Measurements from ENCODE around the gene ANO7. TPM values are rescaled to one million over a fixed set of nuclear protein-coding genes. Genes with fewer than 3 reads are reported as not detected.

The ANO7 gene
- total RNA-seq, 1 experiment from 2014 or later = 5.2 TPM

DNA sequence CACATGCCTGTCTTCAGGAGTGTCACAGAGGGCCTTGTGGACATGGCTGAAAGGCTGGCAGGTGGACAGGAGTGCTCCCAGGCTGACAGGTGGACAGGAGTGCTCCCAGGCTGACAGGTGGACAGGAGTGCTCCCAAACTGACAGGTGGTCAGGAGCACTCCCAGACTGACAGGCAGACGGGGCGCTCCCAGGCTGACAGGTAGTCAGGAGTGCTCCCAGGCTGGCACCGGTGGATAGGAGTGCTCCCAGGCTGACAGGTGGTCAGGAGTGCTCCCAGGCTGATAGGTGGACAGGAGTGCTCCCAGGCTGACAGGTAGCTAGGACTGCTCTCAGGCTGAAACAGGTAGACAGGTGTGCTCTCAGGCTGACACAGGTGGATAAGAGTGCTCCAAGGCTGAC, 16.6 kb downstream of the ANO7 start:
- H2BK5ac ChIP-seq (ENCODE audit: insufficient read length, low read length) = no peak overlapping the region

More for the DNA sequence above, 16.6 kb downstream of the ANO7 start:
- no peak overlapping the region for H3K14ac ChIP-seq (ENCODE audit: insufficient read depth, low read length)
- no peak overlapping the region for H3K56ac ChIP-seq (ENCODE audit: insufficient read length, low read depth, low read length)
- no peaks in the 10 kb centered on the region; a peak in 1 of 7 replicates for H3K36me3 Mint-ChIP-seq (ENCODE audit: insufficient read depth in 1 of 3, low read depth in 3 of 3)
- no peak overlapping the region for H4K5ac ChIP-seq (ENCODE audit: insufficient read length, low read depth, low read length)
- no peak overlapping the region for H4K91ac ChIP-seq (ENCODE audit: insufficient read length, low read depth, low read length)
- no peak overlapping the region for H3K27ac ChIP-seq (ENCODE audit: insufficient read length, low read depth, low read length)
- H3K27me3 Mint-ChIP-seq (ENCODE audit: low read depth) = no peaks in the 10 kb centered on the region; the same call in none of the 2 replicates
- no peak overlapping the region for H3K4ac ChIP-seq (ENCODE audit: low read depth, low read length)
- H4K8ac ChIP-seq (replicated peaks; ENCODE audit: insufficient read length, low read depth, low read length) = no peak overlapping the region
- H2BK15ac ChIP-seq (ENCODE audit: low read depth, low read length) = no peak overlapping the region
- TF ChIP-seq CTCF (conservative IDR thresholded peaks at IDR 0.05) = no peak
- no peak overlapping the region for H3K27ac Mint-ChIP-seq
- no peak overlapping the region for H2BK120ac ChIP-seq (ENCODE audit: low read depth, low read length, poor library complexity, severe bottlenecking)
- no peak overlapping the region for H3K9ac ChIP-seq (ENCODE audit: extremely low read depth, insufficient read length, low read length)
- H3K9me3 Mint-ChIP-seq = no peaks in the 10 kb centered on the region
- H3K18ac ChIP-seq (ENCODE audit: insufficient read length, low read depth, low read length) = no peak overlapping the region
- H4K20me1 ChIP-seq (ENCODE audit: control insufficient read depth, insufficient read depth, insufficient read length) = no peaks in the 10 kb centered on the region
- H3K23ac ChIP-seq (ENCODE audit: insufficient read length, low read depth, low read length) = no peak overlapping the region
- H3K9me3 ChIP-seq (ENCODE audit: control insufficient read depth, low read depth, low read length) = no peaks in the 10 kb centered on the region
- H2BK20ac ChIP-seq (ENCODE audit: low read depth, low read length, poor library complexity, severe bottlenecking) = no peak overlapping the region
- no peak overlapping the region for H2AK5ac ChIP-seq (ENCODE audit: insufficient read length, low read length)
- no peak overlapping the region for H3K4me3 Mint-ChIP-seq
- H2BK12ac ChIP-seq (ENCODE audit: insufficient read length, low read depth, low read length) = no peak overlapping the region
- H3K23me2 ChIP-seq (ENCODE audit: insufficient read length, low read depth, low read length, poor library complexity, severe bottlenecking) = no peaks in the 10 kb centered on the region
- H3K27me3 ChIP-seq (ENCODE audit: insufficient read depth, low read length) = no peaks in the 10 kb centered on the region
- no peaks in the 10 kb centered on the region for H3K4me1 ChIP-seq (ENCODE audit: insufficient read depth, low read length)
- no CpG with 5 or more reads among the region's 3 CpGs for WGBS (ENCODE audit: extremely low coverage, insufficient read length, low lambda C conversion rate)
- no peak for DNase-seq
- H3K79me2 ChIP-seq (ENCODE audit: insufficient read depth, low read length) = no peaks in the 10 kb centered on the region
- H3T11ph ChIP-seq (ENCODE audit: low read length) = no peak overlapping the region
- H3K4me1 Mint-ChIP-seq = peaks cover 0 to under 1% of the 10 kb centered on the region in 2 experiments; a peak in 1 of 4 replicates
- H3K4me2 ChIP-seq (ENCODE audit: insufficient read depth, insufficient read length, low read length) = no peak overlapping the region
- H2AFZ ChIP-seq (ENCODE audit: low read length) = no peak overlapping the region
- H3K79me1 ChIP-seq (ENCODE audit: insufficient read depth, low read depth, low read length, poor library complexity, severe bottlenecking) = no peaks in the 10 kb centered on the region
